ENCODE results near the gene GALNTL6.

The GALNTL6 gene

GRCh38 chr4:172305698-172306097 lies 492.5 kb downstream of the GALNTL6 start:
- H3K36me3 Mint-ChIP-seq (ENCODE audit: low read depth), result no peaks in the 10 kb centered on the region
- no peak overlapping the region for H3K4me3 Mint-ChIP-seq
- no peak for DNase-seq (ENCODE audit: low spot score)
- peaks cover 27% of the 10 kb centered on the region for H3K9me3 Mint-ChIP-seq
- no peaks in the 10 kb centered on the region for H3K4me1 Mint-ChIP-seq (ENCODE audit: low read depth)
- H3K27ac Mint-ChIP-seq, result no peak overlapping the region
- no peaks in the 10 kb centered on the region for H3K27me3 Mint-ChIP-seq (ENCODE audit: low read depth)

- Mint-ChIP-seq H3K27ac (no peak overlapping the region), H3K36me3 (ENCODE audit: low read depth) (no peaks in the 10 kb centered on the region), H3K4me1 (ENCODE audit: low read depth) (no peaks in the 10 kb centered on the region), H3K9me3 (peaks cover 22% of the 10 kb centered on the region), H3K4me3 (no peak overlapping the region), H3K27me3 (ENCODE audit: low read depth) (no peaks in the 10 kb centered on the region)
- DNase-seq (ENCODE audit: low spot score), result no peak
These were observed 494.9 kb downstream of the GALNTL6 start for GRCh38 chr4:172308078-172308477.

DNA sequence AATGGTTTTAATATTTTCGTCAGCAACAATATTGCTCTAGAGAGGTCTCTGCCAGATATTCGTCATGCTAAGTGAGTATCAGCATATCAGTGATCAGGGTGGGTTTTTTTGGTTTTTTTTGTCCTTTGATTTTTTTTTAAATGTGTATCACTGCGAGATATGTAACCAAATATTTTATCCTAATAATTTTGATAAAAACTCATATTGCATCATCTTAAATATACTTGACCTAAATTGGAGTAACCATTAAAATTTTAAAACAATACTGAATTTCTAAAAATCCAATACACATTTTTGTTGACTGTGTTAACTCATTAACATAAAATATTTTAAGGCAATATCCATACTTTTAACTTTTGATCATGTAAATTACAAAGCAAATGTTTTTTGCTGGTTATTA lies 498.5 kb downstream of the GALNTL6 start:
- no peak for DNase-seq (ENCODE audit: low spot score)
- peaks cover 15% of the 10 kb centered on the region for H3K9me3 Mint-ChIP-seq
- H3K27me3 Mint-ChIP-seq (ENCODE audit: low read depth), result no peaks in the 10 kb centered on the region
- H3K4me1 Mint-ChIP-seq (ENCODE audit: low read depth), result no peaks in the 10 kb centered on the region
- no peak overlapping the region for H3K27ac Mint-ChIP-seq
- no peak overlapping the region for H3K4me3 Mint-ChIP-seq
- H3K36me3 Mint-ChIP-seq (ENCODE audit: low read depth), result no peaks in the 10 kb centered on the region

GRCh38 chr4:172323288-172323687 lies 510.1 kb downstream of the GALNTL6 start:
- no peaks in the 10 kb centered on the region for H3K4me1 Mint-ChIP-seq (ENCODE audit: low read depth)
- peaks cover 5% of the 10 kb centered on the region for H3K9me3 Mint-ChIP-seq
- H3K27ac Mint-ChIP-seq, result no peak overlapping the region
- no peaks in the 10 kb centered on the region for H3K36me3 Mint-ChIP-seq (ENCODE audit: low read depth)
- no peak for DNase-seq (ENCODE audit: low spot score)
- no peak overlapping the region for H3K4me3 Mint-ChIP-seq
- no peaks in the 10 kb centered on the region for H3K27me3 Mint-ChIP-seq (ENCODE audit: low read depth)

DNA sequence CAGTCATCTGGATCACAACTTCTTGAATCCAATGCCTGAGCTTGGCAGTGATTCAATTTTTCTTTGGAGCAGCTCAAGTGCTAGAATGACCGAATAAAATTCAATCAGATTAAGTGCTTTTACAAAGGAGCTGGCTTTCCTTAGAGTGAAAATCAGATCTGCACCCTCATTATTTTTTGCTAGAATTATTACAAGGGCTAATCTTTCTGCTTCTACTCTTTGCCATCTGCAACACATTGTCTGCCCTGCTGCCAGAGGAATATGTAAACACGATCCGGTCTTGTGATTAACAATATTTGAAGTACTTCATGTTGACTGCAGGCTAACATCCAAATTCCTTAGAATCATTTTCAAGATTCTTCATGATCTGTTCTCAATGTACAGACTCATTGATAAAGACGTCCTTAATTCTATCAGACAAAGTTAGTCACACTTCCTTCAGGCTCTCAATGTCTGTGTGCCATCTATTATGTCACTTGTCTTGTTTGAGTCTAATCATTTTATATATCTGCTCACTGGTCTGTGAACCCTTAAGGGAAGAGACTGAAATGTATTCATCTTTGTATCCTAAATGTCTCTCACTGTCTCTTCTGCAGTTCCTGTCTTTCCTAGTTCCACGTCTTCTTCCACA lies 531.2 kb downstream of the GALNTL6 start:
- no peak for DNase-seq (ENCODE audit: low spot score)
- Mint-ChIP-seq H3K4me1 (ENCODE audit: low read depth) (no peaks in the 10 kb centered on the region), H3K27ac (no peak overlapping the region), H3K4me3 (no peak overlapping the region), H3K27me3 (ENCODE audit: low read depth) (no peaks in the 10 kb centered on the region), H3K36me3 (ENCODE audit: low read depth) (no peaks in the 10 kb centered on the region), H3K9me3 (peaks cover 4% of the 10 kb centered on the region)

- Mint-ChIP-seq H3K4me3 (no peak overlapping the region), H3K27me3 (ENCODE audit: low read depth) (no peaks in the 10 kb centered on the region), H3K4me1 (ENCODE audit: low read depth) (no peaks in the 10 kb centered on the region), H3K27ac (no peak overlapping the region), H3K9me3 (no peaks in the 10 kb centered on the region), H3K36me3 (ENCODE audit: low read depth) (no peaks in the 10 kb centered on the region)
- DNase-seq (ENCODE audit: low spot score), result no peak
These were observed 535.2 kb downstream of the GALNTL6 start for GRCh38 chr4:172348426-172348825.

- Mint-ChIP-seq H3K4me1 (ENCODE audit: low read depth) (no peaks in the 10 kb centered on the region), H3K27me3 (ENCODE audit: low read depth) (no peaks in the 10 kb centered on the region), H3K4me3 (no peak overlapping the region), H3K9me3 (no peaks in the 10 kb centered on the region), H3K27ac (no peak overlapping the region), H3K36me3 (ENCODE audit: low read depth) (no peaks in the 10 kb centered on the region)
- no peak for DNase-seq (ENCODE audit: low spot score)
These were observed 539.2 kb downstream of the GALNTL6 start for GRCh38 chr4:172352356-172352755.

DNA sequence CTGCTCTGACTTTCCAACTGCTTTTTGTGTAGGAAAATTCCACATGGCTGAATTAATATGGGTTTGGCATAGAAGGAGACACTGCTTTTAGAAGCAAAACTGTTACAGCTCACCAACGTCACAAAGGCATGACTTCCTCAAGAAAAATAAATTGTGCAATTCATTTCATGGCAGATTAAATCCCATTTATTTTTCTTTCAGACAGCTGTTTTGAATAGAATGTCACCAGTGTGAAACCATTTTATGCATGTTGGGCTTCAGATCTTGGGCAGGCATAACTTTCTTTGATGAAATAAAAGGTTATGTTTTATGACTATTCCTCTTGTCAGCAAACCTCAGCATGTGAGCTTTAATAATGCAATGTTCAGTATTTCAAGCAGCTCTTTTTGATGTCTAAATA lies 542.8 kb downstream of the GALNTL6 start:
- no peaks in the 10 kb centered on the region for H3K36me3 Mint-ChIP-seq (ENCODE audit: low read depth)
- no peaks in the 10 kb centered on the region for H3K9me3 Mint-ChIP-seq
- no peaks in the 10 kb centered on the region for H3K27me3 Mint-ChIP-seq (ENCODE audit: low read depth)
- no peak overlapping the region for H3K4me3 Mint-ChIP-seq
- no peak overlapping the region for H3K27ac Mint-ChIP-seq
- no peaks in the 10 kb centered on the region for H3K4me1 Mint-ChIP-seq (ENCODE audit: low read depth)
- DNase-seq (ENCODE audit: low spot score), result no peak

DNA sequence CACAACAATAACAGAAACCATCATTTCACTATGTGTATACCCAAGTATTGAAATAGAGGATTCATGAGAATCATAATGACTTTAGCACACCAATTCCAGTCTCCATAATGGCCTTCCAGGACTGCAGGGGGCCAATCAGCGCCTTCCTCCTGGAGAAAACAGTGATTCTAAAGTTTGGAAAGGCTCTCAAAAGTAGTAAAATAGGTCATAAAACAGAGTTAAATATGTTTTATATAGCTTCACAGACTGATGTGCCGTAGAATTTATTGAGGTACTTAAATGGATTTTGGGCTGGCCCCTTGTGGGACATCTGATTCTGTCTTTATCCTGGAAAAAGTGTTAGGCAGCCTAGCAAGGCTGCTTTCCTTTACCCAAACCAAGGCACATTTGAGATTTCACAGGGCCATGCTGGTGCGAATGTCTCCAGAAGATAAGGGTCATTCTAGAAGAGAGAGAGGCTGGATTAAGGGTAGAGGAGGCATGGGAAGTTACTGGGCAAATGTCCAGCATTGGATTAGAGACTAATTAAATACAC lies 543.9 kb downstream of the GALNTL6 start:
- Mint-ChIP-seq H3K36me3 (ENCODE audit: low read depth) (no peaks in the 10 kb centered on the region), H3K4me1 (ENCODE audit: low read depth) (no peaks in the 10 kb centered on the region), H3K9me3 (no peaks in the 10 kb centered on the region), H3K4me3 (no peak overlapping the region), H3K27ac (no peak overlapping the region), H3K27me3 (ENCODE audit: low read depth) (no peaks in the 10 kb centered on the region)
- DNase-seq (ENCODE audit: low spot score), result no peak

DNA sequence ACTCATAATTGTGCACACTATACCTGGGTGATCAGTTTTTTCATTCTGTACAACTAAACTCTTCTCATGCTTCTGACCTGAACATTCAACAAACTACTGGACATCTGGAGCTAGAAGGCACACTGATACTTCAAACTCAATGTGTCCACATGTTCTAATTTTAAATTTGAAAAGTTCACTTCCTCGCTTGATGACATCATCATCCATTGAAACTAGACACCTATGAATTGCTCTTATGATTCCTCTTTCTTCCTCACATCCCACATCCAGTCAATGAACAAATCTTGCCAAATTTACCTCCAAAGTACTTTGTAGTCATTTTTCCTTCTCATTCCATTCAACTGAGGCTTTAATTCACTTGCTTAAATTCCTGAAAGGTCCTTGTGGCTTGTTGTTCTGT lies 549.4 kb downstream of the GALNTL6 start:
- DNase-seq (ENCODE audit: low spot score), result no peak
- Mint-ChIP-seq H3K36me3 (ENCODE audit: low read depth) (no peaks in the 10 kb centered on the region), H3K4me1 (ENCODE audit: low read depth) (no peaks in the 10 kb centered on the region), H3K27ac (no peak overlapping the region), H3K27me3 (ENCODE audit: low read depth) (no peaks in the 10 kb centered on the region), H3K4me3 (no peak overlapping the region), H3K9me3 (no peaks in the 10 kb centered on the region)

GRCh38 chr4:172369471-172369959 lies 556.3 kb downstream of the GALNTL6 start:
- Mint-ChIP-seq H3K27me3 (ENCODE audit: low read depth) (no peaks in the 10 kb centered on the region), H3K27ac (no peak overlapping the region), H3K4me3 (no peak overlapping the region), H3K4me1 (ENCODE audit: low read depth) (no peaks in the 10 kb centered on the region), H3K9me3 (peaks cover 11% of the 10 kb centered on the region), H3K36me3 (ENCODE audit: low read depth) (no peaks in the 10 kb centered on the region)
- no peak for DNase-seq (ENCODE audit: low spot score)

GRCh38 chr4:172377486-172378140 lies 564.4 kb downstream of the GALNTL6 start:
- no peak overlapping the region for H3K27ac Mint-ChIP-seq

GRCh38 chr4:172379834-172380233 lies 566.6 kb downstream of the GALNTL6 start:
- peaks cover 11% of the 10 kb centered on the region for H3K9me3 Mint-ChIP-seq
- no peak overlapping the region for H3K27ac Mint-ChIP-seq
- no peak for DNase-seq (ENCODE audit: low spot score)
- no peak overlapping the region for H3K4me3 Mint-ChIP-seq
- no peaks in the 10 kb centered on the region for H3K36me3 Mint-ChIP-seq (ENCODE audit: low read depth)
- H3K27me3 Mint-ChIP-seq (ENCODE audit: low read depth), result no peaks in the 10 kb centered on the region
- no peaks in the 10 kb centered on the region for H3K4me1 Mint-ChIP-seq (ENCODE audit: low read depth)

More at GRCh38 chr4:172377486-172378140, 564.4 kb downstream of the GALNTL6 start:
- H3K4me3 Mint-ChIP-seq, result no peak overlapping the region
- H3K27me3 Mint-ChIP-seq (ENCODE audit: low read depth), result no peaks in the 10 kb centered on the region
- no peaks in the 10 kb centered on the region for H3K4me1 Mint-ChIP-seq (ENCODE audit: low read depth)
- no peaks in the 10 kb centered on the region for H3K36me3 Mint-ChIP-seq (ENCODE audit: low read depth)
- no peak for DNase-seq (ENCODE audit: low spot score)
- H3K9me3 Mint-ChIP-seq, result peaks cover 7% of the 10 kb centered on the region

DNA sequence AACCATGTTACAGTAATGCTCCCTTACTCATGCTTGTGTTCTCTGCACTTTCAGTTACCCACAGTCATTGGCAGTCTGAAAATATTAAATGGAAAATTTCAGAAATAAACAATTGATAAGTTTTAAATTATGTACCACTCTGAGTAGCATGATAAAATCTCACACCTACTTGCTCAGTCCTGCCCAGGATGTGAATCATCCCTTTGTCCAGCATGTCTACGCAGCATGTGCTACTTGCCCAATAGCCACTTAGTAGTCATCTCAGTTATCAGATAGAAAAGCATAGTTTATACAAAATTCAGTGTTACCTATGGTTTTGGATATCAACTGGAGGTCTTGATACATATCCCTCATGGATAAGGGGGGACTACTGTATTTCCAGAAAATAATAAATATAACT lies 577.1 kb downstream of the GALNTL6 start:
- Mint-ChIP-seq H3K36me3 (ENCODE audit: low read depth) (no peaks in the 10 kb centered on the region), H3K27me3 (ENCODE audit: low read depth) (no peaks in the 10 kb centered on the region), H3K9me3 (peaks cover 3% of the 10 kb centered on the region), H3K27ac (no peak overlapping the region), H3K4me3 (no peak overlapping the region), H3K4me1 (ENCODE audit: low read depth) (no peaks in the 10 kb centered on the region)
- no peak for DNase-seq (ENCODE audit: low spot score)

Measured in T-helper 2 cell treated with Interferon-gamma antibody and Interleukin-4, amounts not matched to agents 5 μg/mL and 100 μg/mL, for 36 hours (primary cell).